ENCODE measurements around the gene GLRA1. TPM values are rescaled to one million over a fixed set of nuclear protein-coding genes. Genes with fewer than 3 reads are reported as not detected.

Gene GLRA1
- total RNA-seq, 3 donors from 2014 or later (not counting 1 experiment from before 2014, with no cell fraction given) = not detected

- no peaks in the 10 kb centered on the region for H3K4me1 Mint-ChIP-seq
- H3K36me3 Mint-ChIP-seq = no peaks in the 10 kb centered on the region
- intact Hi-C loops (cut with micrococcal nuclease) = no loop called here
- H3K27me3 Mint-ChIP-seq (ENCODE audit: low read depth in 2 of 2) = peaks cover 7 to 8% of the 10 kb centered on the region in 2 donors
- no peak overlapping the region for H3K4me3 ChIP-seq (ENCODE audit: low read length)
- no peaks in the 10 kb centered on the region for H3K9me3 ChIP-seq (ENCODE audit: control insufficient read depth, insufficient read depth, low read length)
- no peak for DNase-seq
- H3K36me3 ChIP-seq (ENCODE audit: control insufficient read depth, insufficient read depth, low read length) = no peaks in the 10 kb centered on the region
- H3K9me3 Mint-ChIP-seq = no peaks in the 10 kb centered on the region
- no peaks in the 10 kb centered on the region for H3K27me3 ChIP-seq (ENCODE audit: control insufficient read depth, insufficient read depth, low read length)
- WGBS (ENCODE audit: insufficient coverage) = 63% methylated on average over 6 of the region's 6 CpGs
- TF ChIP-seq CTCF (IDR thresholded peaks at IDR 0.05) = no peak
- H3K27ac Mint-ChIP-seq = no peak overlapping the region
- H3K27ac ChIP-seq (ENCODE audit: low read length) = no peak overlapping the region
- no peak overlapping the region for H3K4me3 Mint-ChIP-seq
- no peak for ATAC-seq
- H3K4me1 ChIP-seq (ENCODE audit: control insufficient read depth, insufficient read depth, low read length) = no peaks in the 10 kb centered on the region
Observed at GRCh38 chr5:151889614-151890013, 35.0 kb downstream of the GLRA1 start.

GRCh38 chr5:151886546-151887275 is 37.9 kb downstream of the GLRA1 start:
- no peaks in the 10 kb centered on the region for H3K27me3 ChIP-seq (ENCODE audit: control insufficient read depth, insufficient read depth, low read length)
- H3K27ac ChIP-seq (ENCODE audit: low read length) = no peak overlapping the region
- H3K4me3 Mint-ChIP-seq = no peak overlapping the region
- no peaks in the 10 kb centered on the region for H3K36me3 Mint-ChIP-seq
- 76% methylated on average over 3 of the region's 4 CpGs for WGBS (ENCODE audit: insufficient coverage)
- intact Hi-C loops (cut with micrococcal nuclease) = no loop called here
- TF ChIP-seq CTCF (IDR thresholded peaks at IDR 0.05) = no peak
- H3K9me3 ChIP-seq (ENCODE audit: control insufficient read depth, insufficient read depth, low read length) = no peaks in the 10 kb centered on the region
- no peaks in the 10 kb centered on the region for H3K4me1 ChIP-seq (ENCODE audit: control insufficient read depth, insufficient read depth, low read length)
- no peaks in the 10 kb centered on the region for H3K4me1 Mint-ChIP-seq
- DNase-seq (no peak), ATAC-seq (no peak)
- H3K9me3 Mint-ChIP-seq = no peaks in the 10 kb centered on the region
- no peaks in the 10 kb centered on the region for H3K36me3 ChIP-seq (ENCODE audit: control insufficient read depth, insufficient read depth, low read length)
- peaks cover 7 to 8% of the 10 kb centered on the region in 2 donors for H3K27me3 Mint-ChIP-seq (ENCODE audit: low read depth in 2 of 2)
- H3K4me3 ChIP-seq (ENCODE audit: low read length) = no peak overlapping the region
- H3K27ac Mint-ChIP-seq = no peak overlapping the region

- TF ChIP-seq CTCF (IDR thresholded peaks at IDR 0.05) = no peak
- ATAC-seq (no peak), DNase-seq (no peak)
- no peaks in the 10 kb centered on the region for H3K9me3 ChIP-seq (ENCODE audit: control insufficient read depth, insufficient read depth, low read length)
- no peaks in the 10 kb centered on the region for H3K4me1 Mint-ChIP-seq
- H3K27ac ChIP-seq (ENCODE audit: low read length) = no peak overlapping the region
- intact Hi-C loops (cut with micrococcal nuclease) = no loop called here
- H3K4me3 Mint-ChIP-seq = no peak overlapping the region
- H3K36me3 ChIP-seq (ENCODE audit: control insufficient read depth, insufficient read depth, low read length) = no peaks in the 10 kb centered on the region
- H3K9me3 Mint-ChIP-seq = no peaks in the 10 kb centered on the region
- 73% methylated on average over 9 of the region's 9 CpGs for WGBS (ENCODE audit: insufficient coverage)
- no peak overlapping the region for H3K27ac Mint-ChIP-seq
- H3K4me1 ChIP-seq (ENCODE audit: control insufficient read depth, insufficient read depth, low read length) = no peaks in the 10 kb centered on the region
- H3K36me3 Mint-ChIP-seq = no peaks in the 10 kb centered on the region
- no peak overlapping the region for H3K4me3 ChIP-seq (ENCODE audit: low read length)
- H3K27me3 ChIP-seq (ENCODE audit: control insufficient read depth, insufficient read depth, low read length) = no peaks in the 10 kb centered on the region
- H3K27me3 Mint-ChIP-seq (ENCODE audit: low read depth in 2 of 2) = peaks cover 5 to 7% of the 10 kb centered on the region in 2 donors
Observed at GRCh38 chr5:151885138-151885908, 39.3 kb downstream of the GLRA1 start.
